Neutrophil (primary cell): Measurements from ENCODE around the gene ZNF865.

ENCODE experiments used
- H3K27ac ChIP-seq: fragments of 200-600 bp; sonication (generic); 2 replicates; pipeline ENCODE4 v1.5.1; 2016; ENCODE audit warnings: mild to moderate bottlenecking, moderate library complexity
- H3K27me3 ChIP-seq: fragments of 200-600 bp; sonication (generic); 2 replicates; pipeline ENCODE4 v1.6.0; 2016; ENCODE audit warnings: mild to moderate bottlenecking
- H3K36me3 ChIP-seq: fragments of 200-600 bp; sonication (generic); 2 replicates; pipeline ENCODE4 v1.5.1; 2017
- H3K4me1 ChIP-seq, 2 experiments: fragments of 200-600 bp in 1 of 2; sonication (generic) in 1 of 2; 1 replicate in 1 of 2; 2 replicates in 1 of 2; pipeline versions ENCODE4 v1.5.1 to v1.6.1; 2013 to 2016; ENCODE audit warnings: low read depth in 1 of 2, low read length in 1 of 2, mild to moderate bottlenecking in 1 of 2, moderate library complexity in 1 of 2; ENCODE audit not compliant: control insufficient read depth in 1 of 2, insufficient read depth in 1 of 2
- H3K4me3 ChIP-seq, 2 experiments: fragments of 200-600 bp in 1 of 2; sonication (generic) in 1 of 2; 1 replicate in 1 of 2; 2 replicates in 1 of 2; pipeline ENCODE4 v1.5.1; 2013 to 2016; ENCODE audit warnings: low read depth in 1 of 2, low read length in 1 of 2, mild to moderate bottlenecking in 1 of 2, moderate library complexity in 1 of 2
- H3K9me3 ChIP-seq: fragments of 200-600 bp; sonication (generic); 2 replicates; pipeline ENCODE4 v1.5.1; 2016
- CTCF ChIP-seq: fragments of 200-600 bp; sonication (generic); IDR thresholded peaks from 2 replicates; pipeline ENCODE4 v1.5.1; 2016; ENCODE audit warnings: antibody characterized with exemption

The ZNF865 gene

GRCh38 chr19:55651236-55651635, 45.8 kb downstream of the ZNF865 start:
- H3K4me3 ChIP-seq: no peak overlapping the region
- TF ChIP-seq CTCF: no peak

GRCh38 chr19:55652311-55653128, 47.1 kb downstream of the ZNF865 start:
- Histone ChIP-seq H3K27ac (no peak overlapping the region), H3K36me3 (peaks cover 7% of the 10 kb centered on the region), H3K4me3 (no peak overlapping the region), H3K4me1 (peaks cover 40 to 42% of the 10 kb centered on the region in 2 experiments), H3K9me3 (no peaks in the 10 kb centered on the region), H3K27me3 (peaks cover 21% of the 10 kb centered on the region)
- TF ChIP-seq CTCF: no peak

More at GRCh38 chr19:55651236-55651635, 45.8 kb downstream of the ZNF865 start:
- Histone ChIP-seq H3K4me1 (peaks cover 32 to 36% of the 10 kb centered on the region in 2 experiments), H3K36me3 (no peaks in the 10 kb centered on the region), H3K27ac (no peak overlapping the region), H3K9me3 (no peaks in the 10 kb centered on the region), H3K27me3 (peaks cover 24% of the 10 kb centered on the region)

- Histone ChIP-seq H3K27ac (peak overlapping the region; percentile 96), H3K9me3 (no peaks in the 10 kb centered on the region), H3K4me1 (peaks cover 33 to 38% of the 10 kb centered on the region in 2 experiments), H3K27me3 (peaks cover 8% of the 10 kb centered on the region), H3K4me3 (peak overlapping the region; percentile 71 to 100), H3K36me3 (peaks cover 9% of the 10 kb centered on the region)
- TF ChIP-seq CTCF: peak; percentile 98
These were observed 48.3 kb downstream of the ZNF865 start for GRCh38 chr19:55653651-55654322.

- peak; percentile 23 for TF ChIP-seq CTCF
- no peaks in the 10 kb centered on the region for H3K9me3 ChIP-seq
- H3K27me3 ChIP-seq: peaks cover 2% of the 10 kb centered on the region
- H3K4me3 ChIP-seq: peak overlapping the region; percentile 71 to 100
- H3K4me1 ChIP-seq: peaks cover 29 to 36% of the 10 kb centered on the region in 2 experiments
- peak overlapping the region; percentile 96 for H3K27ac ChIP-seq
- H3K36me3 ChIP-seq: peaks cover 14% of the 10 kb centered on the region
These were observed 48.9 kb downstream of the ZNF865 start for GRCh38 chr19:55654323-55654867.

GRCh38 chr19:55654868-55655647, 49.6 kb downstream of the ZNF865 start, which contains the start of gene U2AF2:
Gene U2AF2, plus strand, starts transcription at chr19:55655035. Its CDS starts 70 bp downstream, at chr19:55655105.
- peak within 1 kb of the TSS; percentile 96 for H3K27ac ChIP-seq
- no peaks in the 10 kb centered on the region for H3K9me3 ChIP-seq
- no peak for TF ChIP-seq CTCF
- peaks cover 29 to 36% of the 10 kb centered on the region in 2 experiments for H3K4me1 ChIP-seq
- H3K27me3 ChIP-seq: no peaks in the 10 kb centered on the region
- H3K36me3 ChIP-seq: peaks cover 20% of the 10 kb centered on the region
- H3K4me3 ChIP-seq: peak within 1 kb of the TSS; percentile 71 to 100
